ENCODE measurements around the gene ARF3. TPM values are rescaled to one million over a fixed set of nuclear protein-coding genes. Genes with fewer than 3 reads are reported as not detected.

ARF3 gene
- total RNA-seq, 1 experiment from 2014 or later = 141 TPM

DNA sequence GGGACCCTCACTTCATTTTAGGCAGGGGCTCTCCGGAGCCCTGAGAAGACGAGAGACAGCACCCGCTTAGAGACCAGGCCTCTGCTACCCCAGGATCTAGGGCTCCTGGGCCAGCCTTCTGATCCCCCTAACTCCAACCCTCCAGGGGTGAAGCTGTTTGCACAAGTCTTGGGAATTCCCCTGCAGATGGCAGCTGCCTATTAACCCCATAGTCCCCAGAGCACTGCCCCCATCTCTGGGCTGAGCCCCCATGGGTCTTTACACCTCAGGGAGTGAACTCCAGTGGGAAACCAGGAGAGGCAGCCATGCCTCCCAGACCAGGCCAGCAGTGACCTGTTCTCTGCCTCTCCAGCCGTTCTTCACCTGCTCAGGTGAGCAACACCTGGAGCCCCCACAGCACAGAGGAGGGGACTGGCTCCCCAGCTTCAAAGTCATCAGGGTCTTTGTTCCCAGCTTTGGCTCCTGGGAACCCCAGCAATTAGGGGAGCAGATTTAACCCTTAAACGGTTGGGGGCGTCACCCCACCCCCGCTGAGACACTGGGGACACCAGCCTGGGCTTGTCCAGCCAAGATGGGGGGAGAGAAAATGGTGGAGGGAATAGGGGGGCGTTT lies 12.0 kb upstream of the ARF3 start:
- in situ Hi-C loops (cut with HindIII; ENCODE audit: low sequenced_read_pairs) = no loop called here
- no peak for DNase-seq (ENCODE audit: low spot score)

DNA sequence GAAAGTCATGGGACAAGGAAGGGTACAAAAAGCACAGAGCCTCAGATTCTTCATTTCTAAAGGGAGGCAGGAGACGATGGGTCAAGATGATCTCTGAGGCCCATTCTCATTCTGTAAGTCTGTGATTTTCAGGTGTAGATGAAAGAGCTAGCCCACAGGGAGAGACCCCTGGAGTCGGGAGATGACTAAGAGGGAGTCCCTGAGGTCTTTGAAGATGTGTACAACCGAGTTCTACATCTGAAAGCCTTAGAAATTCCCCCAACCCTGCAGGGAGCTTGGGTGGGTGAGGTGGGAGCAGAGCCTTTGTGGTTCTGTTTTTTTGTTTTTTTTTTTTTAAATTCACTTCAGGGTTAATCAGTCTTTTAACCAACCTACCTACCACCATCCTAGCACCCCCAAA lies 11.2 kb upstream of the ARF3 start:
- no peak for DNase-seq (ENCODE audit: low spot score)
- in situ Hi-C loops (cut with HindIII; ENCODE audit: low sequenced_read_pairs) = no loop called here

DNA sequence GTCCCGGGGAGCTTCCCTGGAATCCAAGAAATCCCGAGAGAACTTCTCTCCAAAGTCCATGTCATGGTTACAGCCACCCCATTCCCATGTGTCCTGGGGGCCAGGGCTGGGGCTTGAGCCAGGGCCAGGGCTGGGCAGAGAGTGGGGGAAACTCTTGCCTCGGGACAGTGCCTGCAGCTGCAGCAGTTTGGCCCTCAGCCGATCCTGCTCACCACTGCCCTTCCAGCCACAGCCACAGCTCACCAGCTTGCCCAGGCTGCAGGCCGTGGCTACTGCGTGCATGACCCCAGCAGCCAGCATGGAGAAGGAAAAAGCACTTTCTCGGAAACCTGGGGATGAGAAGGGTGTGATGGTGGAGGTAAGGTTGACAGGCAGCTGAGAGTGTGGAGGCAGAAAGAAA lies 10.7 kb upstream of the ARF3 start:
- no peak for DNase-seq (ENCODE audit: low spot score)
- in situ Hi-C loops (cut with HindIII; ENCODE audit: low sequenced_read_pairs) = no loop called here

DNA sequence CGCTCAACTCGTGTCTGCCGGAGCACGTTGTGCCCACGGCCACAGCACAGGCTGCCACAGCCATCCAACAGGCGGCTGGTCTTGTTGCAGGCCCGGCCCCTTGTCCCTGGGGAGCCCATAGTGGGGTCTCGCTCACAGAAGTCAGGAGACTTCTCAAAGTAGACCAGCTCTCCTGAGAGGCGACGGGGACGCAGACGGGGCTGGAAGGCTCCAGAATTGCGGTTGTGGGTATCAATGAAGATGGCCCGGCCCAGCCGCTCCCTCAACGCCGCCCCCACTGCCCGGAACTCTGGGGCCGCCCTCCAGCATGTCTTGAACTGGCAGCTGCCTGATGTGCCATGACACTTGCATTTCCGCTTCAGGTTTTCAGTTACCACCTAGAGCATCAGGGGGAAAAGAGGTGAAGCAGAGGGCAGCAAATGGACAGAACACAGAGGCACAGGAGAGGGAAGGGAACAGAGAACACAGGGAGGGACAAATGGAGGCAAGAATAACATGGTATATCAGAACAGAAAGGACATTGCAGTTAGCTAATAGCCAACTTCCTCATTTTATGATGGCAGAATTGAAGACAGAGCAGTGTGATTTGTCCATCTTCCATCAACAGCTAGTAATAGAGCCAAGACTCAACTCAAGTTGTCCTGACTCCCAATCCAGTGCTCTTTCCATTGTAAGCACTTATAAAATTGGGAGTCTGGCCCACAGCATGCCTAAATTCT lies 9.0 kb upstream of the ARF3 start:
- DNase-seq (ENCODE audit: low spot score) = no peak

DNA sequence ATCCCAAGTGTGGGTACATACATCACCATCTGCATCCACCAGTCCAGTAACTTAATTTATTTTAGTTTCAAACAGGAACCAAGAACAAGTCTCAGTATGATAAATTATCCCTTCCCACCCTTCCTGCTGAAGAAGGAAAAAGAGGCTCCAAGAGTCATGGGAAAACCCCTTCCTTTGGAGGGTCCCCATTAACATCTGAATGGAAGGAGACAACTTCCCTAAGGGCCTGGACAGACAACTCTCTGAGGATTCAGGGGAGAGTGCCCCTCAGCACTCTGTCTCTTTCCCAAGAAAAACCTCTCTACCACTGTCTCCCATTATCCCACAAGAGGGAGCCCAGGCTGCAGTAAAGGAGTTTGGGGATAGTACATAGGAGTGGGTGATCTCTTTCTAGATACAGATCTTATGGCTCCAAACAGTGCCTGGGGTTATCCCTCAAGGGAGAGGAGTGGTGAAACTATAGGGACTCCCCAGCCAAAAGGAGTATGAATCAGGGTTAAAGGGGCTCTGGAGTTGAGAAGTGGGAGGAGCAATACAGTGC lies 8.1 kb upstream of the ARF3 start:
- peak; percentile 24 for DNase-seq (ENCODE audit: low spot score)
- in situ Hi-C loops (cut with HindIII; ENCODE audit: low sequenced_read_pairs) = no loop called here

More for the DNA sequence above, 9.0 kb upstream of the ARF3 start:
- in situ Hi-C loops (cut with HindIII; ENCODE audit: low sequenced_read_pairs) = no loop called here

DNA sequence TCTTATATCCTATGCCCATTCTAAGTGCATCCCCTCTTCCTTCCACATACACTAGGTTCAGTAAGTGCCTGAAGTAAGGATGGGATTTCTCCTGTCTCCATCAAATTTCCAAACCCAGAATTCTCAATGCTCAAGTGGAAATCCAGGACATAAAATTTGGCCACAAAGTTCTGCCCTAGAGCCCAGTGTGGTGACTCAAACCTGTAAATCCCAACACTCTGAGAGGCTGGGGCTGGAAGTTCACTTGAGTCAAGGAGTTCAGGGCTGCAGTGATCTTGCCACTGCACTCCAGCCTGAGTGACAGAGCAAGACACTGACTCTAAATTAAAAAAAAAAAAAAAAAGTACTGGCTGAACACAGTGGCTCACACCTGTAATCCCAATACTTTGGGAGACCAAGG lies 4.5 kb upstream of the ARF3 start:
- in situ Hi-C loops (cut with HindIII; ENCODE audit: low sequenced_read_pairs) = no loop called here
- no peak for DNase-seq (ENCODE audit: low spot score)

DNA sequence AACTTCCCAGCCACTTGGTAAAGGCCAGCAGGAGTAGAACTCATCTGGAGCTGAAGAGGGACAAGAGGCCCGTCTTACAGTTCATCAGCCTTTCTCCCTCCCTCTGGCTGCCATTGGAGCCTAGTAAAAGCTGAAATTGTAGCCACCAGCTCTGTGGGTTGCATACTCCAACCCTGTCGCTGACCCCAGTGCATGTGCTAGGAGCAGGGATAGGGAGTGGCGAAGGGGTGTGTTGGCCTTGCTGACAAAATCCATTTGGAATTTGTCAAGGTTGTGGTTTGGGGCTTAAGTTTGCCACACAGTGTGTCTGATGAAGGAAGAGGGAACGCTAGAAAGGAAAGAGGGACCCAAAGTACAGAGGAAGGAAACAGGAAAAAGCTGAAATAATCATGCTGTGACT lies 4.0 kb upstream of the ARF3 start:
- in situ Hi-C loops (cut with HindIII; ENCODE audit: low sequenced_read_pairs) = no loop called here
- DNase-seq (ENCODE audit: low spot score) = no peak

DNA sequence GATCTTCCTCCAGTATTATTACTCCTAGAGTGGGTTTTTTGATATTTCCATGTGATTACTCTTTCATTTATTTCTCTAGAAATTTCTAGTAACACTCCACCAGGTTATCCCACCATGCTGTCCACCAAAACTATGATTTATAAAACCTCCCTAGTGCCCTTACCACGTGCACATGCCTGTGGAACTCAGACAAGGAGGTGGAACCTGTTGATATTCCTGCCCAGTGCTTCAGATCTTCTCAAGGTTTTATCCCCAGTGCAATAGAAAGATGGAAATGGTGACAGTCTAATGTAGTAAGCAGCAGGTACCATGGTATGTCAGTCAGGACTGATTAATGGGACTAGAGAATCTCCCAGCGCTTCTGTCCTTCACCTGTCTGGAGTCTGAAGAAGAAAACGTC lies 3.5 kb upstream of the ARF3 start:
- DNase-seq (ENCODE audit: low spot score) = no peak
- in situ Hi-C loops (cut with HindIII; ENCODE audit: low sequenced_read_pairs) = no loop called here

DNA sequence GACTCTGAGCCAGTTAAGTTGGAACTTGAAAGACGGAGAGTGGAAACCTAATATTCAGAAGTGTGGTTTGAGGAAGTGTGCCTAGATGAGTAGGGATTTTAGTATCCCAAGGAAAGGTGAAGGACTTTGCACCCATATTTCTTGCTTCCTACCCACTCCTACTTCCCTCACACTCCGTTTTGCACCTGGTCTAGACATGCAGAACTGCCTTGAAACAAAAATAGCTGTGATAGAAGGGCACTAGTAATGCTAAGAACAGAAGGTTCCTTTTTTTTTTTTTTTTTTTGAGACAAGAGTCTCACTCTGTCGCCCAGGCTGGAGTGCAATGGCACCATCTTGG lies 732 bp upstream of the ARF3 start:
- DNase-seq (ENCODE audit: low spot score) = no peak
- in situ Hi-C loops (cut with HindIII; ENCODE audit: low sequenced_read_pairs) = no loop called here

DNA sequence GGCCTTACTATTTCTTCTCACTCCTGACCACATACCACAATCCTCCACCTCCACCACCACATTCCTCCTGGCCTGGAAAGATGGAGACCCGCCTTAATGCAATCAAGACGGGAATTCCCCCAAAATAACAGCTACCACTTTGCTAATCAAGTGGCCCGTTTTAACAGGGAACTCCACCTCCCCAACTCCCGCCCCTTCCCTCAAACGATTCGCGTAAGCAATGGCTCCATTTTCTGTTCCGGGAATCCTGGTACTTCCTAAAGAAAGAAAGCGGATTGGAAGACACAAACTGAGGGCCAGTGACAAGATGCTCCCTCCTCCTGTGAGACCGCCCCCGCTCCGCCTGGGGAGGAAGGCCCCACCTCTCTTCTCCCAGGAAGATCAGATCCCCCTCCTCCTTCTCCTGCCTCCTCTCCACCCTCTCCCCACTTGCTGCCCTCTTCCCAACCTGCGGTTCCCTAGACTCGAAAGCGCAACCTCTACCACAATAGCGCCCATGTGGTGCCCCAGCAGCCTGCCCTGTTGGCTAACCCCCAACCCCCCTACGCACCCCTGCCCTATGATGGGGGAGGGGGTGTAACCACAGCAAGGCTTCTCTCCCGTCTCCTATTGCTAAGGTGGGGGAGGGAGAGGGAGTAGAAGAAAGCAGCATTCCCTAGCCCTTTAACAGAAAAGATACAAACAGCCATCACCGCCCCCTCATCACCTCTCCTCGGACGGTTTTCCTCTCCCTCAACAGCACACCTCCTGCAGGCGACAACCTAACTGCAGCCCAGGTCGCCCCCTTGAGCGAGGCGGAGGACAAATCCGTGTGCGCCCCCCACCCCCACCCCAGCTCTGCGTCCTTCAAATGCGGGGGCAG lies 777 bp downstream of the ARF3 start:
- in situ Hi-C loops (cut with HindIII; ENCODE audit: low sequenced_read_pairs) = no loop called here
- DNase-seq (ENCODE audit: low spot score) = peak; percentile 90

DNA sequence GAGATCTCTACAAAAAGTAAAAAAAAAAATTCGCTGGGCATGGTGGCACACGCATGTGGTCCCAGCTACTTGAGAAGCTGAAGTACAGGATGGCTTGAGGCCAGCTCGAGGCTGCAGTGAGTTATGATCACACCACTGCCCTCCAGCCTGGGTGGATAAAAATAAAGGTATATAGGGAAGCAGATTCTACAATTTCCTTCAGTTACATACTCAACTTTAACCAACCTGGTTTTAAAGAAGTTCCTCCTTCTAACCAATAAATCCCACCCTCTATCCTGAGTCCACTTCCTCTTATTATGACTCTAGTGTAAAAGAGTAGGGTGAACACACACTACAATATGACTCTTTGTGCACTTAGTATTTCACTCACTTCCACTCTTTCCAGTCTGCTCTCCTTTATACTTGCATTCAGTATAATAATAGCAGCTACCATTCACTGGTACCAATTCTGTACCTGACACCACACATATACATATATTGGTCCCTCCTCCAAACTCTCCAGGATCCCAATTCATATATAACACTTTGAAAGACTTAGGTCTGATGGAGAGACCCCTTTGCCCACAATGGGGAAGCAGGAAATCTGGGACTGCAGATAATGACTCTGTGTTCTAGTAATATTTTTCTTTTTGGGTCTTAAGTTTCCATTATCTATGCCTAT lies 2.3 kb downstream of the ARF3 start:
- no peak for DNase-seq (ENCODE audit: low spot score)
- in situ Hi-C loops (cut with HindIII; ENCODE audit: low sequenced_read_pairs) = no loop called here

DNA sequence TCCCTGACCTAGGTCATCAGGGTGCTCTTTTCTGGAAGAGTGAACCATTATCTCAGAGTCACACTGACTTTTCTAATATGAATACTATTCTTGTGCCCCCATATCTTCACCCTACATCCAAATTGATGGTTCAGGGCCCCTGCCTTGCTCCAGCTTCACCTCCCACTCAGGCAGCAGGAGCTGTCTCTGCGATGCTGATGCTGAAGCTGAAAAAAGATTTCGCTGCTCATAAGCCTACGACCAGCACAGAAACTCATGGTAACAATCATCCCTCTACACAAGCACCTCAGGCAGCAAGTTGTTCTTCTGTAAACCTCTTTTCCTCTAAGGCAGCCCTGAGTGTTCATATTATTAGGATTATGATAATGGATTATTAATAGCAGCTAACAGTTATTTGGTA lies 3.2 kb downstream of the ARF3 start:
- no peak for DNase-seq (ENCODE audit: low spot score)
- in situ Hi-C loops (cut with HindIII; ENCODE audit: low sequenced_read_pairs) = no loop called here

DNA sequence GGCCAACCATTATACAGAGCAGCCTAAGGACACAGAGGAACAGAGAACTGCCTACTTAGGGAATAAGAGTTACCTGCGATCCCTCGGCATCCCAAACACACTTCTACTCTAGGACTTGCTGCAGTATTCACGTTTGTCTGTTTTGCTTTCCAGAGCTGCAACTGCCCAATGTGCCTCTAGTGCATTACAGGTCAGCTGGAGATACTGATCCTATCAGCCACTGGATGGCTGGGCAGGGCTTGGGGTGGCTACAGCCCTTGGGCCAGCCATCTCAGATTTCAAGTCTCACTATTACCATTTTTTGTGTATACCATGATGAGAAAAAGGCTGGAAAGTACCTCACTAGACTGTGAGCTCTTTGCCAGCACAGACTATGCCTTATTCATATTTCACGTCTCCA lies 4.6 kb downstream of the ARF3 start:
- in situ Hi-C loops (cut with HindIII; ENCODE audit: low sequenced_read_pairs) = no loop called here
- DNase-seq (ENCODE audit: low spot score) = no peak

DNA sequence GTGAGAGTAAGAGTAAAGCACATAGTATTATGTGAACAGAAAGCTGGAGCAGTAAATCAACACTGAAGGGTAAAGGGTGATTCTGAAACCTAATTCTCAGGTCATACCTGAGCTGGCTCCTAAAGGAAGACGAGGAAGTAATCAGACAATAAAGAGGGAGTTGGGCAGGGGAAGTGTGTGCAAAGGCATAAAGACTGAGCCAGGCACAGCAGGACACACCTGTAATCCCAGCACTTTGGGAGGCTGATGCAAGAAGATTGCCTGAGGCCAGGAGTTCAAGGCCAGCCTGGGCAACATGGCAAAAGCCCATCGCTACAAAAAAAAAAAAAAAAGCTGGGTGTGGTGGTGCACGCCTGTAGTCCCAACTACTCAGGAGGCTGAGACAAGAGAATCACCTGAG lies 9.6 kb downstream of the ARF3 start:
- in situ Hi-C loops (cut with HindIII; ENCODE audit: low sequenced_read_pairs) = no loop called here
- DNase-seq (ENCODE audit: low spot score) = no peak

DNA sequence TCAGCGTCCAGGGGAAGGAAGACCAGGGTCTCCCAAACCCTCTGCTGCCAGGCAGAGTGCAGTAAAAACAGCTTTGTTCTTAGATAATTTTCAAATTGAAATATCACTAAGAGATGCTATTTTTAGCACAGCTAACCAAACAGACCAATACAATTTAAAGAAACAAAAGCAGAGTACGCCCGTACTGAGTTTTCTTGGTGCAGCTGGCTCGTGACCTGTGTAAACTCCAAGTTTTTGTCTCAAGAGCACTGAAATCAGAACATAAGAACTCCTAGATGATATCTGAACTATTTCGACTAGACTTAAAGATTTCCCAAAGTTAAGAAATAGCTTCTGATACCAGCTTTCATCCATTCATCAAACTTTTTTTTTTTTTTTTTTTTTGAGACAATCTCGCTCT lies 10.3 kb downstream of the ARF3 start:
- DNase-seq (ENCODE audit: low spot score) = no peak
- in situ Hi-C loops (cut with HindIII; ENCODE audit: low sequenced_read_pairs) = no loop called here

DNA sequence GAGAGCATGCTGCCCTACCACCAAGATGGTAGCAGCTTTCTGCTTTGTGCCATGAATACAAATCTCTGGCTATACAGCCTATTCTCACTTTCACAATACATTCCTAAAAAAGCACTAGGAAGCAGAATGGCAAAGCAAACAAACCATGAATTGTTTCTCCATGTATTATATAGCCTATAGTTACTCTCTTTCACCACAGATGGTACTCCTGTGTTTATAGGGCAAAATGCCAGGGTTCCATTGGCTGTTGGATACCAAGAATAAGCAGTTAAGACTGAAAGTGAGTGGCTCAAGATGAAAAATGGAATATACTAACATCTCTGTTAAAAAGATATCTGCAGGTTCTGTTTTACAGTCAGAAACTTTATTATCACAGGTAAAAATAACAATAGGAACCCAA lies 11.1 kb downstream of the ARF3 start:
- peak; percentile 87 for DNase-seq (ENCODE audit: low spot score)
- in situ Hi-C loops (cut with HindIII; ENCODE audit: low sequenced_read_pairs) = no loop called here

DNA sequence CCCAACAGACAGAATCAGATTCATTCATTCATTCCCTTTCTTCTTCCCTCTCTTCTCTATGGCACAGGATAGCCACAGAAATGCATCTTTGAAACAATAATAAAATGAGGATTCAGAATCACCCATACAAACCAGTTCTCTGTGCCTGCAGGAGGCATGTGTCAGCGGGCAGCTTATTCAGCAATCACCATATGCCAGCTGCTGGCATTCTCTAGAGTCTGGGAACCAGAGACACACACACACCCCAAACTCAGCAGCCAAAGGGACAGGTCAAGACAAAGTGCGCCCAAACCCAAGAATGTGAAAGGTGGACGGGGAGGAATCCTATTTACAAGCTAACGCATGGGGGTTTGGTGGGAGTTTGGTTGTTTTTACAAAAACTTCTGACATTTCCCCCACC lies 14.1 kb downstream of the ARF3 start:
- in situ Hi-C loops (cut with HindIII; ENCODE audit: low sequenced_read_pairs) = no loop called here
- DNase-seq (ENCODE audit: low spot score) = peak; percentile 75

DNA sequence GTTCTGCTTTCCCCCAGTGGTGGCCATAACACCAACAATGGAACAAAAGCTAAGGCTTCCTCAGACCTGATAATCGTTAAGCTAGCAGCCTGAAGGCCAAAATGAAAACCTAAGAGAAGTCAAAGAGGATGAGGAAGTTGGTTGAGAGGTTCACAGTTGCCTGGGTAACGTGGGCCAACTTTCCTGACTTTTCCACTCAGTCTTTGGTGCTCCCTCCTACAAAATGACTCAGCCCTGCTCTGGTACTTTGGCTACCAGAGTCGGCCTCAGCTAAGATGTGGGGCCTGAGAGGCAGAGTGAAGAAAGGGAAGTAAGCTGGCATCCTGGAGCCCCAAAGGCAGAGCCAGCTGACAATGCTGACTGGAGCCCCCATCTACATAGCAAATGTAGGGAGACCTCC lies 17.1 kb downstream of the ARF3 start:
- in situ Hi-C loops (cut with HindIII; ENCODE audit: low sequenced_read_pairs) = no loop called here
- DNase-seq (ENCODE audit: low spot score) = no peak

DNA sequence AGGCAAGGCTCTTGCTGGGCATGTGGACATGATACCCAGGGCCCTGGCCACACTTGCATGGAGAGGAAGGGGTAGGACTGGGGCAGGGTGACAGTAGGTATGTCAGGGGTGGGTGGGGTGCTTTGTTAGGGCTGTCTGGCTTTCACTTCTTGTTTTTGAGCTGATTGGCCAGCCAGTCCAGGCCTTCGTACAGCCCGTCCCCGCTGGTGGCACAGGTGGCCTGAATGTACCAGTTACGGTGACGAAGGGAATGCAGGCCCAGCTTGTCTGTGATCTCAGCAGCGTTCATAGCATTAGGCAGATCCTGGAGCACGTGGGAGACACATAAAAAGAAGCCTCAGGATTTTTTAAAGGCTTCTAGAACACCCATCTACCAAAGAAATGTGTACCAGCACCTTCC lies 18.5 kb downstream of the ARF3 start:
- DNase-seq (ENCODE audit: low spot score) = no peak
- in situ Hi-C loops (cut with HindIII; ENCODE audit: low sequenced_read_pairs) = no loop called here

DNA sequence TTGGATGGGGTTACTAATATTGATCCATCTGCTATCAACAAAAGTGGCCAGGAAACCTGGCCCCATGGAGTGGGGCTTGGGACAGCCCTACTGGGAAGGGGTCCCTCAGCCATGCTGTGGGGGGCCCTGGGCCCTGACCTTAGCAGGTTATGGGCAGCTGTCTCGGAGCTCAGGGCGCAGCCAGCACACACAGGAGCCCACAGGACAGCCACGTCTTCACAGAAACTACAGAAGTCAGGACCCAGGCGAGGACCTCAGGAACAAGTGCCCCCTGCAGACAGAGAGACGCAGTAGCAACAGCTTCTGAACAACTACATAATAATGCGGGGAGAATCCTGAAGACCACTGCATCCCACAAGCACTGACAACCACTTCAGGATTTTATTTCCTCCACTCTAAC lies 20.1 kb downstream of the ARF3 start:
- in situ Hi-C loops (cut with HindIII; ENCODE audit: low sequenced_read_pairs) = no loop called here
- DNase-seq (ENCODE audit: low spot score) = no peak
